Mammary epithelial cell (primary cell): ENCODE data around the gene USP20.

Experiments used
- EZH2 ChIP-seq: IDR thresholded peaks from 2 replicates; pipeline ENCODE4 v1.6.1; 2012; ENCODE audit warnings: low read length, inconsistent platforms, borderline replicate concordance
- TF ChIP-seq, protein P1 (sequence below), 2 donors: IDR thresholded peaks in 1 of 2; conservative IDR thresholded peaks in 1 of 2; 2 replicates each; pipeline ENCODE4 v1.5.1; 2011 to 2012; ENCODE audit warnings: inconsistent platforms in 2 of 2, low read length in 2 of 2, mild to moderate bottlenecking in 2 of 2, control low read depth in 1 of 2, low read depth in 1 of 2; ENCODE audit not compliant: insufficient read depth in 1 of 2; ENCODE audit errors: extremely low read depth in 1 of 2

DNA sequence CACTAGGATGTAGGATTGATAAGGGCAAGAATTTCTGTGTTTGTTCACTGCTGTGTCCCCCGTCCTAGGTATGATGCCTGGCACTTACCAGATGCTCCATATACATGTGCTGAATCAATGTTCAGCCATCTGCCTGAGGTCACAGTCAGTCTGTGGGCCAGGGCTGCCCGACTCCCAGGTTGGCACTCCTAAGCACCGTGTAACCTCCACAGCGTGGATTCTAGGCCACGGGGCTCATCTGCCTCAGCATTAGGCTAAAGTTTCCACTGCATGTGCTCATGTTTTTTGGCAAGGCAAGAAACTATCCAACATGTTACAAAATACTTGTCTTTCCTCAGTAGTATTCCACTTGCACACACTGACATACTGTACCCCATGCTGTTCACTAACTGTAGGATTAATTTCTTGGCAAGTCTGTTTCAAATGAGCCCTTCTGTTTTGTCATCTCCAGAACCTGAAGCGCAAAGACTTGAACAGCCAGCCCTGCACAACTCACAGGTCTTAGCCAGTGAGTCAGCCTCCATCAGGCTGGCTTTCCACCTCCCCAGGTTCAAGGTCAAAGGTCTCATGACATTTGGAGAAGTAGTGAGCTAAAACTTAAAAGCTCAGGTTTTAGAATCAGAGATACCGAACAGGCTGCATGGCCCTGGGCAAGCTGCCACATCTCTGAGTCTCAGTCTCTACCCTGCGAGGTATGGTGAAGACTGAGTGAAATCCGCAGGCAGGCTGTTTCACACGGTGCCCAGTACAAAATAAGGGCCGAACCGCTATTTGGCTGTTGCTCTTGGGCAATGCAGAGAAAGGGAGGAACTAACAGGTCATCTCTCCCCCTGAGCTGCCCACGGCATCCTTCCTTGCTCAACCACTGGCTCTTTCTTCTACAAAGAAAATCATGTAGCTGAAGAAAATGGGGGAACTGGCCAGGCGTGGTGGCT lies 18.5 kb upstream of the USP20 start:
- TF ChIP-seq, protein P1, sequence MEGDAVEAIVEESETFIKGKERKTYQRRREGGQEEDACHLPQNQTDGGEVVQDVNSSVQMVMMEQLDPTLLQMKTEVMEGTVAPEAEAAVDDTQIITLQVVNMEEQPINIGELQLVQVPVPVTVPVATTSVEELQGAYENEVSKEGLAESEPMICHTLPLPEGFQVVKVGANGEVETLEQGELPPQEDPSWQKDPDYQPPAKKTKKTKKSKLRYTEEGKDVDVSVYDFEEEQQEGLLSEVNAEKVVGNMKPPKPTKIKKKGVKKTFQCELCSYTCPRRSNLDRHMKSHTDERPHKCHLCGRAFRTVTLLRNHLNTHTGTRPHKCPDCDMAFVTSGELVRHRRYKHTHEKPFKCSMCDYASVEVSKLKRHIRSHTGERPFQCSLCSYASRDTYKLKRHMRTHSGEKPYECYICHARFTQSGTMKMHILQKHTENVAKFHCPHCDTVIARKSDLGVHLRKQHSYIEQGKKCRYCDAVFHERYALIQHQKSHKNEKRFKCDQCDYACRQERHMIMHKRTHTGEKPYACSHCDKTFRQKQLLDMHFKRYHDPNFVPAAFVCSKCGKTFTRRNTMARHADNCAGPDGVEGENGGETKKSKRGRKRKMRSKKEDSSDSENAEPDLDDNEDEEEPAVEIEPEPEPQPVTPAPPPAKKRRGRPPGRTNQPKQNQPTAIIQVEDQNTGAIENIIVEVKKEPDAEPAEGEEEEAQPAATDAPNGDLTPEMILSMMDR (conservative IDR thresholded peaks at IDR 0.05 in 1 of 2, IDR thresholded peaks at IDR 0.05 in 1 of 2; ENCODE audit: extremely low read depth in 1 of 2, insufficient read depth in 1 of 2, low read depth in 1 of 2, low read length in 2 of 2) = no peak
- no peak for TF ChIP-seq EZH2
